T-helper 2 cell treated with Interferon-gamma antibody and Interleukin-4, amounts not matched to agents 100 ng/mL and 5 ng/mL, for 36 hours (primary cell): Measurements from ENCODE around the gene MYO5B. TPM values are rescaled to one million over a fixed set of nuclear protein-coding genes. Genes with fewer than 3 reads are reported as not detected.
"Not testable (repeated sequence)": the region's sequence is repeated elsewhere in the genome, so short reads cannot be mapped to it uniquely, and the experiment has no call there.

Experiments used
- intact Hi-C: fragments of 100-400 bp; cut with micrococcal nuclease; formaldehyde crosslinking; loops from one replicate; pipeline ENCODE4 v1.15.1; 2023
- total RNA-seq: library from RNA; stranded (reverse); gene quantifications from 2 replicates; pipeline ENCODE4 v1.2.3, GENCODE V29; 2022

The MYO5B gene
- total RNA-seq, 1 donor from 2014 or later: 0.02 TPM

GRCh38 chr18:49890041-49890440 is 304.9 kb downstream of the MYO5B start:
- intact Hi-C loops: no loop called here

DNA sequence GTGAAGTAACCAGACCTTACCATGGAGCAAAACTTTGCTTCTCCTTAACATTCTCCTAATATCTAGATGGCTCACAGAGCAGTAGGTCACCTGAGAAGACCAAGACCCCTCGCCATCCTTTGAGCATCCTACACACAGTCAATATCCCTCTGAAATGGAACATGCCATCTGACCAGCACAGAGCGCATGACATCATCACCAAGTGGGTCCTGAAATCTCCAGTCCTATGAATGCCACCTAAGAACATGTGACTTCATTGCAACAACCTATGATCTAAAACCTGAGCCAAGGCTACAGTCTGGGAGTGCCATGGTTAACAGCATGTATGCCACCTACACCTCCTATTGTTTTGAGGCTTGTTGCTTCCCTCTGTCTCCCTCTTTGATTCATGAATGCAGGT is 305.4 kb downstream of the MYO5B start:
- intact Hi-C loops: not testable (repeated sequence)

DNA sequence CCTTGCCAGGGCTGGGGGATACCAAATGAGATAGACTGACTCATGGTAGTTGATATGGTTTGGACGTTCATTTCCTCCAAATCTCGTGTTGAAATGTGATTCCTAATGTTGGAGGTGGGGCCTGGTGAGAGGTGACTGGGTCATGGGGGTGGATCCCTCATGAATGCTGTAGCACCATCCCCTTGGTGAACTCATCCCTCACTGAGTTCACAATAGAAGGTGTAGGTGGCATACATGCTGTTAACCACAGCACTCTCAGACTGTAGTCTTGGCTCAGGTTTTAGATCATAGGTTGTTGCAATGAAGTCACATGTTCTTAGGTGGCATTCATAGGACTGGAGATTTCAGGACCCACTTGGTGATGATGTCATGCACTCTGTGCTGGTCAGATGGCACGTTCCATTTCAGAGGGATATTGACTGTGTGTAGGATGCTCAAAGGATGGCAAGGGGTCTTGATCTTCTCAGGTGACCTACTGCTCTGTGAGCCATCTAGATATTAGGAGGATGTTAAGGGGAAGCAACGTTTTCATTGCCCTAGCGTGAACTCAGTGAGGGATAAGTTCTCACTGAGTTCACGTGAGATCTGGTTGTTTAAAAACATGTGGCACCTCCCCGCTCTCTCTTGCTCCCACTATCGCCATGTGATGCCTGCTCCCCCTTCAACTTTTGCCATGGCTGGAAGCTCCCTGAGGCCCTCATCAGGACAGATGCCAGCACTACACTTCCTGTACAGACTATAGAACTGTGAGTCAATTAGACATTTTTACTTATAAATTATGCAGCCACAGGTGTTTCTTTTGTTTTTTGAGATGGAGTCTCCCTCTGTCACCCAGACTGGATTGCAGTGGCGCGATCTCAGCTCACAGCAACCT is 307.8 kb downstream of the MYO5B start:
- intact Hi-C loops: no loop called here

DNA sequence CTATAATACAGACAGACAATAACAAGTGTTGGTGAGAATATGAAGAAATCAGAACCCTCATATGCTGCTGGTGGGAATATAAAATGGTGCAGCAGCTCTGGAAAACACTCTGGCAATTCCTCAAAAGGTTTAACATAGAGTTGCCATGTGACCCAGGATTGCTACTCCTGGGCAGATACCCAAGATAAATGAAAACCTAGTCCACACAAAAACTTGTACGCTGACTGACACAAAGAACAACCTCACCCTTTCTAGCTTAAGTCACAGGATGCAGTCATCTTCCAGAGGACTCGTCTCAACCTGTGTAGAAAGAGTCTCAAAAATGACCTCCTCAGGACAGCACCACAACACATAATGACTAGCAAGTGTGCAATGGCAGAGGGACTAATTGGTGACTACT is 310.0 kb downstream of the MYO5B start:
- intact Hi-C loops: no loop called here

- intact Hi-C loops: no loop called here
Measured at GRCh38 chr18:49884465-49884864, 310.5 kb downstream of the MYO5B start.

DNA sequence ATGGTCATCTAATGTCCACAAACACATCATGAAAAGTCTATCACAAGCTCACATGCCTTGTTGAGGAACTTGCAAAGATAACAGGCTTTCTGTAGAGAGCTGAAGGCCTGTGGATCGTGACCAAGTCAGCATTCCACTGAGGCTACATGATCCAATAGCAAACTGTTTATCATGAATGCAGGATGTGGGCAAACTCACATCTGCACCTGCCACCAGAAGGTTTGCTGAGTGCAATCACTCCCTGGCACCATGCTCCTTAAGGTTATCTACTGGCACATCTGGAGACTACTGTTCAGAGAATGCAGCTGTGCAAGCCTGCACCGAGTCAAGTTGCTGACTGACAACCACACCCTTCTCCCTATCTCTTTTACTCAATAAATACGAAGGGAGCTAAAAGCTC is 314.3 kb downstream of the MYO5B start:
- intact Hi-C loops: no loop called here

DNA sequence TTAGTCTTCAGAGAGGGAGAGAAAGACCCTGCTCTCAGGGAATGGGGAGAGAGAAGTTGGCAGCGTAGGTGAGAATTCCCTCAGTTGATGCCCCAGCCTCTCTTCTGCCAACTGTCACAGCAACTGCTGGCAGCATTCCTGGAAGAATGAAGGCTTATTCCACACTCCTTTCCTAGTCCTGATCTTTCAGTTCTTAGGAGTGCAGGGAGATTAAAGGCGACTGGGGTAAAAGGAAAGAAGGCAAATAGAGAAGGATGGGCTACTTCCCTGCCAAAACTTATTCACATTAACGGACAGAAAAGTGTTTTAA is 315.7 kb downstream of the MYO5B start:
- intact Hi-C loops: no loop called here

GRCh38 chr18:49878567-49879270 is 316.2 kb downstream of the MYO5B start:
- intact Hi-C loops: no loop called here

- intact Hi-C loops: no loop called here
Measured at GRCh38 chr18:49878015-49878414, 316.9 kb downstream of the MYO5B start.

GRCh38 chr18:49876536-49876935 is 318.4 kb downstream of the MYO5B start:
- intact Hi-C loops: no loop called here

DNA sequence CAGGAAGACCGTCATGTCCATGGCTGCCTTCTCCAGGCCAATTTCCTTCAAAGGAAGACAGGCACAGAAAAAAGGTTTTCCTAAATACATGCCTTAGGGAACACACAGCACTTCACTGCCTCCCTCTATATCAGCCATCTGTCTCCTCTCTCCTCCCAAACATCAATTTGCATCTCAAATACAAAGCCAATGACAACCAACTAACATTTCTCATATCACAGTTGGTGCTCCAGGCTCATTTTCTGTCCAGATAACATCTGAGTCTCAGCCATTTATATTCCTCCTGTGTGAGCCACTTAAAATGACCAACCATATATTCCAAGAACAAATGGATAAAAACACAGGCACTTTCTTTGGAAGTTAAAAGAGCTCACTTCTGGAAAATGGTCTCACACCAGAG is 319.2 kb downstream of the MYO5B start:
- intact Hi-C loops: no loop called here

DNA sequence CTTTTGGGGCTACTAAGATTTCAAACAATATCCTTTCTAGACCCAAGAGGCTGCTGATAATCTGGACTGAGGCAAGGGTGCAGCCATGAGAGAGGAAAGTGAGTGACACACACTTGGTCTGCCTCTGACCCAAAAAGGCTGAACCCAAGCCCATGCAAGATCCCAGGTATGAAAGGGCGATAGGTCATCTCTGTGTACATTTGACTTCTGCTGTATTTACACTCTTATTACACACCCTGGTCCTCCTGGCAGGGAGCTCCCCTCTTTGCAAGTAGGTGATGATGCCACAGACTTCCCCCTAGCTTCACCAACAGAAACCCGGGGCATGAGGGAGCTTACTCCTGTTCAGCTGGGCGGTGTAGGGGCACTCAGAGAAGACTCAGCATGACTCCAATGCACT is 319.8 kb downstream of the MYO5B start:
- intact Hi-C loops: no loop called here

GRCh38 chr18:49874238-49874637 is 320.7 kb downstream of the MYO5B start:
- intact Hi-C loops: no loop called here

DNA sequence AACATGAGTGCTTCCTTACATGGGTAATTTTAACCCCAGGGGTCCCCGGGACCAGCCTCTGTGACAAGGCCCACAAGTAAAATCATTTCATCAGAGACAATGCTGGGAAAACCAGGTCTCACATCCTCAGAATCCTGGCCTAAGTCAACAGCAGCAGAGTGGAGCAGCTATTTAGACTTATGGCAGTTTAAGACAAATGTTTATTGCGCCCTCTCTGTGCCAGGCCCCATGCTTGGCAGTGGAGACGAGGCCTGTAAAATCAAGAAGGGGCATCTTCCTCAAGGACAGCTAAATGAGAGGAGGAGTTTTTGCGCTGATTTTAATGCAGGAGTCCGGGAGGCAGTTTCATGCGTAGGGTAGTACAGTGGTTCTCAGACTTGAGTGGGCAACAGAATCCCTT is 325.6 kb downstream of the MYO5B start:
- intact Hi-C loops: no loop called here

DNA sequence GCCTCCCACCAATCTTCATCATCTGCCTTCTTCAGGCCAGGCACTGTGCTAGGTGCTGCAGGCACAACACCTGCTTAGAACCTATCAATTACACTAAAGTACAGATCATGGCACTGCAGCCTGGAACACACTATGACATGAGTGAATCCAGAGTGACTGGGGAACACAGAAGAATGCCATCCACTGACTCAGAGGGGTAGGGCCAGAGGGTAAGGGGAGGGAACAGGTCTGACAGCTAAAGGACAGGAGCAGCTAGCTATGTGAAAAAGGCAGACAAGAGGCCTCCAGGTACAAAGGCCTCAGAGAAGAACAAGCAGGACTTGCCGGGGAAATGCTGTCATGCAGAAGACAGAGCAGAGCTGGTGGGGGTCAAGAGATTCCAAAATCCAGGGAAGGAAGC is 328.3 kb downstream of the MYO5B start:
- intact Hi-C loops: no loop called here

DNA sequence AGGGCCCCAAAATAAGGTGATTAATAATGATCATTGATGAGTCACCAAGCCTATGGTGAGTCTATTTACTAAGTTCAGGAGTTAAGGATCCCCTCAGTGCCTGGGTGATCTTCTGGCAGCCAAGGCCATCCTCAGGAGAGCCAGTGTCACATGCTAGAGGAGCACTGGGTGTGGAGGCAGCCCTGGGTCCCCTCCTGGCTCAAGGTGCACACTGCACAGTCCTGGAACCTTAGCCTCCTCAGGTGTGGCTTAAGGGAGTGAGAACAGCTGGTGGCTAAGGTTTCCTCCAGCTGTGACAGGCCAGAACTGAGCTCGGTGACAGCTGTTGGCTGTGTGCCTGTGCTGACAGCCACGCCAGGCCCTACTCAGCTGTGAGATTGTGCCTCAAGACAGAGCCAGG is 329.5 kb downstream of the MYO5B start:
- intact Hi-C loops: no loop called here

- intact Hi-C loops: no loop called here
Measured at GRCh38 chr18:49863769-49864621, 331.0 kb downstream of the MYO5B start.

- intact Hi-C loops: no loop called here
Measured at GRCh38 chr18:49862656-49863385, 332.1 kb downstream of the MYO5B start.

GRCh38 chr18:49861659-49862058 is 333.3 kb downstream of the MYO5B start:
- intact Hi-C loops: no loop called here

- intact Hi-C loops: loop anchor here (5.0 kb wide), 2 partner anchors 47 to 1182 kb away; partner anchors contain the start of gene ACAA2
Measured at GRCh38 chr18:49859725-49860124, 335.2 kb downstream of the MYO5B start.

- intact Hi-C loops: loop anchor here (5.0 kb wide), 2 partner anchors 47 to 1182 kb away; partner anchors contain the start of gene ACAA2
Measured at GRCh38 chr18:49859021-49859359, 336.0 kb downstream of the MYO5B start.
